ENCODE measurements around the gene CLIP4. TPM values are rescaled to one million over a fixed set of nuclear protein-coding genes. Genes with fewer than 3 reads are reported as not detected.

Gene CLIP4
- total and polyA plus RNA-seq, 2 experiments from 2014 or later = 0.06 to 0.14 TPM

DNA sequence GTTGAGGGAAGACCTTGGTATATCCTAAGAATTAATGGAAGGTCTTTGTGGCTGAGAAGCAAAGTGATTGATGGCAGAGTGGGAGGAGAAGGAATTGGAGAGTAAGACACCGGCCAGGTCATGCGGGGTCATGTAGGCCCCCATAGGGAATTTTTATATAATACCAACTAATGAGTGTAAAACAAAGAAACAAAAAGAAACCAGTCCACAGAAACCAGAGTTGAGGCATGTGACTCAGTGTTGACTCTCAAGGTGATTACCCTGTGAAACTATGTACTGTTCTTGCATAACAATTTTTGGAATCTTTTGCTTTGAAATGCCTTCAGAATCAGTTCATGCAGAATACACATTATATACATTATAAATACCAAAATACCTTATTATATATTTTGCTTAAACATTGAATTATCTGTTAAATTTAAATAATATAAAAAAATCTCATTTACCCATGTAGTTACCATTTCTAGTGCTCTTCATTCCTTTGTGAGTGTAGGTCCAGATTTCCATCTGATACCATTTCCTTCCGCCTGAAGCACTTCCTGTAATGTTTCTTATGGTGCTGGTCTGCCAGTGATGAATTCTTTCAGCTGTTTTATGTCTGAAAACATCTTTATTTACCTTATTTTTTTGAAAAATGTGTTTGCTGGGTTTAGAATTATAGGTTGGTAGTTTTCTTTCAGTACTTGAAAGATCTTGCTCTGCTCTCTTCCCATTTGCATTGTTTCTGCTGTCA is 8.6 kb downstream of the CLIP4 start:
- Histone ChIP-seq H3K27ac (ENCODE audit: low read depth) (no peak overlapping the region), H3K4me1 (ENCODE audit: insufficient read depth) (no peaks in the 10 kb centered on the region), H3K27me3 (ENCODE audit: insufficient read depth) (no peaks in the 10 kb centered on the region), H3K4me3 (no peak overlapping the region), H3K36me3 (ENCODE audit: insufficient read depth) (no peaks in the 10 kb centered on the region), H3K9me2 (ENCODE audit: insufficient read depth) (no peaks in the 10 kb centered on the region), H3F3A (replicated peaks; ENCODE audit: low read depth) (no peaks in the 10 kb centered on the region), H2AFZ (no peak overlapping the region), H3K79me2 (replicated peaks; ENCODE audit: insufficient read depth) (no peaks in the 10 kb centered on the region), H4K20me1 (replicated peaks; ENCODE audit: insufficient read depth) (no peaks in the 10 kb centered on the region), H3K4me2 (no peak overlapping the region)
- ATAC-seq (no peak), DNase-seq (ENCODE audit: low spot score) (no peak)
- Mint-ChIP-seq H3K27me3 (ENCODE audit: insufficient read depth, low read depth, poor library complexity) (no peaks in the 10 kb centered on the region), H3K36me3 (ENCODE audit: low read depth) (peaks cover 4% of the 10 kb centered on the region; the same call in 1 of the 3 replicates), H3K4me1 (peaks cover 5% of the 10 kb centered on the region; the same call in 2 of the 3 replicates), H3K9me3 (no peaks in the 10 kb centered on the region; the same call in 2 of the 3 replicates), H3K4me3 (no peak overlapping the region), H3K27ac (no peak overlapping the region)
- TF ChIP-seq, protein P1, sequence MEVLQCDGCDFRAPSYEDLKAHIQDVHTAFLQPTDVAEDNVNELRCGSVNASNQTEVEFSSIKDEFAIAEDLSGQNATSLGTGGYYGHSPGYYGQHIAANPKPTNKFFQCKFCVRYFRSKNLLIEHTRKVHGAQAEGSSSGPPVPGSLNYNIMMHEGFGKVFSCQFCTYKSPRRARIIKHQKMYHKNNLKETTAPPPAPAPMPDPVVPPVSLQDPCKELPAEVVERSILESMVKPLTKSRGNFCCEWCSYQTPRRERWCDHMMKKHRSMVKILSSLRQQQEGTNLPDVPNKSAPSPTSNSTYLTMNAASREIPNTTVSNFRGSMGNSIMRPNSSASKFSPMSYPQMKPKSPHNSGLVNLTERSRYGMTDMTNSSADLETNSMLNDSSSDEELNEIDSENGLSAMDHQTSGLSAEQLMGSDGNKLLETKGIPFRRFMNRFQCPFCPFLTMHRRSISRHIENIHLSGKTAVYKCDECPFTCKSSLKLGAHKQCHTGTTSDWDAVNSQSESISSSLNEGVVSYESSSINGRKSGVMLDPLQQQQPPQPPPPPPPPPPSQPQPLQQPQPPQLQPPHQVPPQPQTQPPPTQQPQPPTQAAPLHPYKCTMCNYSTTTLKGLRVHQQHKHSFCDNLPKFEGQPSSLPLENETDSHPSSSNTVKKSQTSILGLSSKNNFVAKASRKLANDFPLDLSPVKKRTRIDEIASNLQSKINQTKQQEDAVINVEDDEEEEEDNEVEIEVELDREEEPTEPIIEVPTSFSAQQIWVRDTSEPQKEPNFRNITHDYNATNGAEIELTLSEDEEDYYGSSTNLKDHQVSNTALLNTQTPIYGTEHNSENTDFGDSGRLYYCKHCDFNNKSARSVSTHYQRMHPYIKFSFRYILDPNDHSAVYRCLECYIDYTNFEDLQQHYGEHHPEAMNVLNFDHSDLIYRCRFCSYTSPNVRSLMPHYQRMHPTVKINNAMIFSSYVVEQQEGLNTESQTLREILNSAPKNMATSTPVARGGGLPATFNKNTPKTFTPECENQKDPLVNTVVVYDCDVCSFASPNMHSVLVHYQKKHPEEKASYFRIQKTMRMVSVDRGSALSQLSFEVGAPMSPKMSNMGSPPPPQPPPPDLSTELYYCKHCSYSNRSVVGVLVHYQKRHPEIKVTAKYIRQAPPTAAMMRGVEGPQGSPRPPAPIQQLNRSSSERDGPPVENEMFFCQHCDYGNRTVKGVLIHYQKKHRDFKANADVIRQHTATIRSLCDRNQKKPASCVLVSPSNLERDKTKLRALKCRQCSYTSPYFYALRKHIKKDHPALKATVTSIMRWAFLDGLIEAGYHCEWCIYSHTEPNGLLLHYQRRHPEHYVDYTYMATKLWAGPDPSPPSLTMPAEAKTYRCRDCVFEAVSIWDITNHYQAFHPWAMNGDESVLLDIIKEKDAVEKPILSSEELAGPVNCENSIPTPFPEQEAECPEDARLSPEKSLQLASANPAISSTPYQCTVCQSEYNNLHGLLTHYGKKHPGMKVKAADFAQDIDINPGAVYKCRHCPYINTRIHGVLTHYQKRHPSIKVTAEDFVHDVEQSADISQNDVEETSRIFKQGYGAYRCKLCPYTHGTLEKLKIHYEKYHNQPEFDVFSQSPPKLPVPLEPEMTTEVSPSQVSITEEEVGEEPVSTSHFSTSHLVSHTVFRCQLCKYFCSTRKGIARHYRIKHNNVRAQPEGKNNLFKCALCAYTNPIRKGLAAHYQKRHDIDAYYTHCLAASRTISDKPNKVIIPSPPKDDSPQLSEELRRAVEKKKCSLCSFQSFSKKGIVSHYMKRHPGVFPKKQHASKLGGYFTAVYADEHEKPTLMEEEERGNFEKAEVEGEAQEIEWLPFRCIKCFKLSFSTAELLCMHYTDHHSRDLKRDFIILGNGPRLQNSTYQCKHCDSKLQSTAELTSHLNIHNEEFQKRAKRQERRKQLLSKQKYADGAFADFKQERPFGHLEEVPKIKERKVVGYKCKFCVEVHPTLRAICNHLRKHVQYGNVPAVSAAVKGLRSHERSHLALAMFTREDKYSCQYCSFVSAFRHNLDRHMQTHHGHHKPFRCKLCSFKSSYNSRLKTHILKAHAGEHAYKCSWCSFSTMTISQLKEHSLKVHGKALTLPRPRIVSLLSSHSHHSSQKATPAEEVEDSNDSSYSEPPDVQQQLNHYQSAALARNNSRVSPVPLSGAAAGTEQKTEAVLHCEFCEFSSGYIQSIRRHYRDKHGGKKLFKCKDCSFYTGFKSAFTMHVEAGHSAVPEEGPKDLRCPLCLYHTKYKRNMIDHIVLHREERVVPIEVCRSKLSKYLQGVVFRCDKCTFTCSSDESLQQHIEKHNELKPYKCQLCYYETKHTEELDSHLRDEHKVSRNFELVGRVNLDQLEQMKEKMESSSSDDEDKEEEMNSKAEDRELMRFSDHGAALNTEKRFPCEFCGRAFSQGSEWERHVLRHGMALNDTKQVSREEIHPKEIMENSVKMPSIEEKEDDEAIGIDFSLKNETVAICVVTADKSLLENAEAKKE (CRISPR knock-in tag; IDR thresholded peaks at IDR 0.05) = no peak
- TF ChIP-seq ZNF114 (CRISPR knock-in tag; IDR thresholded peaks at IDR 0.05) (no peak), POLR2AphosphoS5 (IDR thresholded peaks at IDR 0.05; ENCODE audit: low read depth) (no peak), EZH2phosphoT487 (IDR thresholded peaks at IDR 0.05; ENCODE audit: unreplicated experiment) (no peak), NANOG (IDR thresholded peaks at IDR 0.05; ENCODE audit: borderline replicate concordance) (no peak), JUNB (IDR thresholded peaks at IDR 0.05; ENCODE audit: unreplicated experiment) (no peak), ZNF331 (CRISPR knock-in tag; IDR thresholded peaks at IDR 0.05; ENCODE audit: low read depth) (no peak), CREB1 (CRISPR knock-in tag; IDR thresholded peaks at IDR 0.05; ENCODE audit: low read depth) (no peak), STAT1 (IDR thresholded peaks at IDR 0.05; ENCODE audit: unreplicated experiment) (no peak), EZH2 (IDR thresholded peaks at IDR 0.05; ENCODE audit: low read depth, unreplicated experiment) (no peak), CTCF (conservative IDR thresholded peaks at IDR 0.05; ENCODE audit: low read depth in 2 of 2) (no peak)
- TF ChIP-seq, protein P2, sequence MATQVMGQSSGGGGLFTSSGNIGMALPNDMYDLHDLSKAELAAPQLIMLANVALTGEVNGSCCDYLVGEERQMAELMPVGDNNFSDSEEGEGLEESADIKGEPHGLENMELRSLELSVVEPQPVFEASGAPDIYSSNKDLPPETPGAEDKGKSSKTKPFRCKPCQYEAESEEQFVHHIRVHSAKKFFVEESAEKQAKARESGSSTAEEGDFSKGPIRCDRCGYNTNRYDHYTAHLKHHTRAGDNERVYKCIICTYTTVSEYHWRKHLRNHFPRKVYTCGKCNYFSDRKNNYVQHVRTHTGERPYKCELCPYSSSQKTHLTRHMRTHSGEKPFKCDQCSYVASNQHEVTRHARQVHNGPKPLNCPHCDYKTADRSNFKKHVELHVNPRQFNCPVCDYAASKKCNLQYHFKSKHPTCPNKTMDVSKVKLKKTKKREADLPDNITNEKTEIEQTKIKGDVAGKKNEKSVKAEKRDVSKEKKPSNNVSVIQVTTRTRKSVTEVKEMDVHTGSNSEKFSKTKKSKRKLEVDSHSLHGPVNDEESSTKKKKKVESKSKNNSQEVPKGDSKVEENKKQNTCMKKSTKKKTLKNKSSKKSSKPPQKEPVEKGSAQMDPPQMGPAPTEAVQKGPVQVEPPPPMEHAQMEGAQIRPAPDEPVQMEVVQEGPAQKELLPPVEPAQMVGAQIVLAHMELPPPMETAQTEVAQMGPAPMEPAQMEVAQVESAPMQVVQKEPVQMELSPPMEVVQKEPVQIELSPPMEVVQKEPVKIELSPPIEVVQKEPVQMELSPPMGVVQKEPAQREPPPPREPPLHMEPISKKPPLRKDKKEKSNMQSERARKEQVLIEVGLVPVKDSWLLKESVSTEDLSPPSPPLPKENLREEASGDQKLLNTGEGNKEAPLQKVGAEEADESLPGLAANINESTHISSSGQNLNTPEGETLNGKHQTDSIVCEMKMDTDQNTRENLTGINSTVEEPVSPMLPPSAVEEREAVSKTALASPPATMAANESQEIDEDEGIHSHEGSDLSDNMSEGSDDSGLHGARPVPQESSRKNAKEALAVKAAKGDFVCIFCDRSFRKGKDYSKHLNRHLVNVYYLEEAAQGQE (IDR thresholded peaks at IDR 0.05; ENCODE audit: unreplicated experiment) = no peak
- TF ChIP-seq, protein P3, sequence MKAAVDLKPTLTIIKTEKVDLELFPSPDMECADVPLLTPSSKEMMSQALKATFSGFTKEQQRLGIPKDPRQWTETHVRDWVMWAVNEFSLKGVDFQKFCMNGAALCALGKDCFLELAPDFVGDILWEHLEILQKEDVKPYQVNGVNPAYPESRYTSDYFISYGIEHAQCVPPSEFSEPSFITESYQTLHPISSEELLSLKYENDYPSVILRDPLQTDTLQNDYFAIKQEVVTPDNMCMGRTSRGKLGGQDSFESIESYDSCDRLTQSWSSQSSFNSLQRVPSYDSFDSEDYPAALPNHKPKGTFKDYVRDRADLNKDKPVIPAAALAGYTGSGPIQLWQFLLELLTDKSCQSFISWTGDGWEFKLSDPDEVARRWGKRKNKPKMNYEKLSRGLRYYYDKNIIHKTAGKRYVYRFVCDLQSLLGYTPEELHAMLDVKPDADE (IDR thresholded peaks at IDR 0.05) = no peak
